Measurements from ENCODE around the gene GCK.

- TF ChIP-seq POLR2A (IDR thresholded peaks at IDR 0.05) = no peak
- TF ChIP-seq CTCF (IDR thresholded peaks at IDR 0.05) = no peak
These were observed 94.2 kb downstream of the GCK start for GRCh38 chr7:44094883-44095592.

Data from Peyer's patch (tissue), 4 donors.